Osteoblast (primary cell): ENCODE results near the gene P2RY6. TPM values are rescaled to one million over a fixed set of nuclear protein-coding genes. Genes with fewer than 3 reads are reported as not detected.

Experiments used
- DNase-seq: peaks from one replicate; pipeline ENCODE4 v3.0.0; 2011; ENCODE audit warnings: low spot score, mixed read lengths; ENCODE audit not compliant: insufficient read length; ENCODE audit errors: missing footprints
- H2AFZ ChIP-seq: 2 replicates; pipeline ENCODE4 v1.6.0; 2011; ENCODE audit warnings: mild to moderate bottlenecking, low read length
- H3K27ac ChIP-seq: 2 replicates; pipeline ENCODE4 v1.5.1; 2011; ENCODE audit warnings: mild to moderate bottlenecking, low read depth, low read length, moderate library complexity
- H3K27me3 ChIP-seq: 2 replicates; pipeline ENCODE4 v1.6.0; 2012; ENCODE audit warnings: mild to moderate bottlenecking, control low read depth, inconsistent platforms, low read length, moderate library complexity; ENCODE audit not compliant: insufficient read depth
- H3K36me3 ChIP-seq: 2 replicates; pipeline ENCODE4 v1.5.1; 2011; ENCODE audit warnings: mild to moderate bottlenecking, low read length, control low read depth, moderate library complexity; ENCODE audit not compliant: insufficient read depth
- H3K4me1 ChIP-seq: 2 replicates; pipeline ENCODE4 v1.5.1; 2011; ENCODE audit warnings: mild to moderate bottlenecking, low read length, control low read depth, moderate library complexity; ENCODE audit not compliant: insufficient read depth
- H3K4me2 ChIP-seq: 2 replicates; pipeline ENCODE4 v1.6.0; 2011; ENCODE audit warnings: mild to moderate bottlenecking, low read length; ENCODE audit not compliant: insufficient read depth
- H3K4me3 ChIP-seq: fragments of 200-600 bp; sonication (generic); 3 replicates; pipeline ENCODE4 v1.5.1; 2012; ENCODE audit warnings: mild to moderate bottlenecking, low read length, inconsistent platforms; ENCODE audit not compliant: insufficient read depth
- H3K79me2 ChIP-seq: 2 replicates; pipeline ENCODE4 v1.6.0; 2012; ENCODE audit warnings: mild to moderate bottlenecking, low read length, control low read depth, inconsistent platforms; ENCODE audit not compliant: insufficient read depth
- H3K9me3 ChIP-seq: 2 replicates; pipeline ENCODE4 v1.5.1; 2011; ENCODE audit warnings: low read depth, low read length, control low read depth
- H4K20me1 ChIP-seq: 2 replicates; pipeline ENCODE4 v1.6.0; 2012; ENCODE audit warnings: mild to moderate bottlenecking, low read length, control low read depth; ENCODE audit not compliant: insufficient read depth
- CTCF ChIP-seq: IDR thresholded peaks from 2 replicates; pipeline ENCODE4 v1.5.1; 2011; ENCODE audit warnings: mild to moderate bottlenecking, low read depth, low read length, moderate library complexity; ENCODE audit errors: extremely low read depth
- total RNA-seq: library from RNA; depleted of rRNA; stranded (reverse); fragments of >200 nt; gene quantifications from 2 replicates; pipeline ENCODE4 v1.2.3, GENCODE V29; 2012

Gene P2RY6
- total RNA-seq, 1 donor: 0.72 TPM

GRCh38 chr11:73308003-73308960 lies 36.1 kb downstream of the P2RY6 start, which contains the start of gene ARHGEF17:
ARHGEF17 (plus strand) TSS chr11:73308276; CDS start chr11:73308639, 363 bp downstream.
- peak within 1 kb of the TSS; percentile 99 for H3K4me2 ChIP-seq
- H3K4me3 ChIP-seq: peak within 1 kb of the TSS; percentile 89
- H3K9me3 ChIP-seq: no peaks in the 10 kb centered on the region
- peaks cover 47% of the 10 kb centered on the region for H3K4me1 ChIP-seq
- peak within 1 kb of the TSS; percentile 93 for H2AFZ ChIP-seq
- no peak for TF ChIP-seq CTCF
- peaks cover 18% of the 10 kb centered on the region for H3K36me3 ChIP-seq
- H4K20me1 ChIP-seq: peaks cover 39% of the 10 kb centered on the region
- peaks cover 41% of the 10 kb centered on the region for H3K79me2 ChIP-seq
- H3K27me3 ChIP-seq: no peaks in the 10 kb centered on the region
- H3K27ac ChIP-seq: peak within 1 kb of the TSS; percentile 98
- DNase-seq: peak; percentile 96

DNA sequence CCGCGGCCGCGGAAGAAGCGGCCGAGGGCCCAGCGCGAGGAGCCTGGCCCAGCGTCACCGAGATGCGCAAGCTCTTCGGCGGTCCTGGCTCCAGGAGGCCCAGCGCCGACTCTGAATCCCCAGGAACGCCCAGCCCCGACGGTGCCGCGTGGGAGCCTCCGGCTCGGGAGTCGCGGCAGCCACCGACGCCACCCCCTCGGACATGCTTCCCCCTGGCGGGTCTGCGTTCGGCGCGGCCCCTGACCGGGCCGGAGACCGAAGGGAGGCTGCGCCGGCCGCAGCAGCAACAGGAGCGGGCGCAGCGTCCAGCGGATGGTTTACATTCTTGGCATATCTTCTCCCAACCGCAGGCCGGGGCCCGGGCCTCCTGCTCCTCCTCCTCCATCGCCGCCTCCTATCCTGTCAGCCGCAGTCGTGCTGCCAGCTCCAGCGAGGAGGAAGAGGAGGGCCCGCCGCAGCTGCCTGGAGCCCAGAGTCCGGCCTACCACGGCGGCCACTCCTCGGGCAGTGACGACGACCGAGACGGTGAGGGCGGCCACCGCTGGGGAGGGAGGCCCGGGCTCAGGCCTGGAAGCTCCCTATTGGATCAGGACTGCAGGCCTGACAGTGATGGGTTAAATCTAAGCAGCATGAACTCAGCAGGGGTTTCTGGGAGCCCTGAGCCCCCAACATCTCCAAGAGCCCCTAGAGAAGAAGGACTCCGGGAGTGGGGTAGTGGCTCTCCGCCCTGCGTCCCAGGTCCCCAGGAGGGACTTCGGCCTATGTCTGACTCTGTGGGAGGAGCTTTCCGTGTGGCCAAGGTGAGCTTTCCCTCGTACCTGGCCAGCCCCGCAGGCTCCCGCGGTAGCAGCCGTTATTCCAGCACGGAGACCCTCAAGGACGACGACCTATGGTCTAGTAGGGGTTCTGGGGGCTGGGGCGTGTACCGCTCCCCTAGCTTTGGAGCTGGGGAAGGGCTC lies 37.1 kb downstream of the P2RY6 start:
- H3K27me3 ChIP-seq: no peaks in the 10 kb centered on the region
- H3K9me3 ChIP-seq: no peaks in the 10 kb centered on the region
- peak; percentile 99 for DNase-seq
- peaks cover 51% of the 10 kb centered on the region for H3K79me2 ChIP-seq
- TF ChIP-seq CTCF: no peak
- H2AFZ ChIP-seq: peak overlapping the region; percentile 59
- H3K27ac ChIP-seq: peak overlapping the region; percentile 98
- peaks cover 56% of the 10 kb centered on the region for H3K4me1 ChIP-seq
- H4K20me1 ChIP-seq: peaks cover 49% of the 10 kb centered on the region
- H3K4me3 ChIP-seq: peak overlapping the region; percentile 89
- H3K4me2 ChIP-seq: peak overlapping the region; percentile 90
- H3K36me3 ChIP-seq: peaks cover 18% of the 10 kb centered on the region

GRCh38 chr11:73310076-73310475 lies 37.9 kb downstream of the P2RY6 start:
- H2AFZ ChIP-seq: no peak overlapping the region
- H3K4me2 ChIP-seq: peak overlapping the region; percentile 90
- peaks cover 65% of the 10 kb centered on the region for H3K4me1 ChIP-seq
- DNase-seq: no peak
- H3K9me3 ChIP-seq: no peaks in the 10 kb centered on the region
- H3K4me3 ChIP-seq: peak overlapping the region; percentile 89
- peaks cover 57% of the 10 kb centered on the region for H4K20me1 ChIP-seq
- H3K36me3 ChIP-seq: peaks cover 18% of the 10 kb centered on the region
- no peaks in the 10 kb centered on the region for H3K27me3 ChIP-seq
- H3K27ac ChIP-seq: peak overlapping the region; percentile 98
- peaks cover 59% of the 10 kb centered on the region for H3K79me2 ChIP-seq
- TF ChIP-seq CTCF: no peak
